Heart left ventricle (tissue), 16 donors: Measurements from ENCODE around the gene PSMG3. TPM values are rescaled to one million over a fixed set of nuclear protein-coding genes. Genes with fewer than 3 reads are reported as not detected.

ENCODE experiments used
- ATAC-seq, 4 donors: fragments of 200-7000 bp; cut with Tn5 transposase; one replicate each; pipeline ENCODE4 v1.9.1; 2020 to 2022; ENCODE audit warnings: moderate library complexity in 4 of 4, mild to moderate bottlenecking in 3 of 4, moderate number of reproducible peaks in 1 of 4
- DNase-seq, 5 donors: peaks; one replicate each; pipeline ENCODE4 v3.0.0-alpha.2; 2020
- H3K27ac ChIP-seq, 12 donors: fragments of 200-600 bp; sonication (generic) in 4 of 12; one replicate each; pipeline versions ENCODE4 v1.5.0 to v1.8.0; 2016 to 2022; ENCODE audit warnings: mild to moderate bottlenecking in 2 of 12
- H3K27me3 ChIP-seq, 9 donors: fragments of 200-600 bp; sonication (generic) in 2 of 9; one replicate each; pipeline versions ENCODE4 v1.5.1 to v1.8.0; 2016 to 2022; ENCODE audit warnings: mild to moderate bottlenecking in 3 of 9
- H3K36me3 ChIP-seq, 9 donors: fragments of 200-600 bp; sonication (generic) in 2 of 9; one replicate each; pipeline versions ENCODE4 v1.5.0 to v1.8.0; 2018 to 2022; ENCODE audit warnings: mild to moderate bottlenecking in 2 of 9
- H3K4me1 ChIP-seq, 12 donors: fragments of 200-600 bp; sonication (generic) in 4 of 12; one replicate each; pipeline versions ENCODE4 v1.5.0 to v1.8.0; 2016 to 2022; ENCODE audit warnings: mild to moderate bottlenecking in 3 of 12
- H3K4me3 ChIP-seq, 12 donors: fragments of 200-600 bp; sonication (generic) in 4 of 12; one replicate each; pipeline versions ENCODE4 v1.5.0 to v1.8.0; 2017 to 2022; ENCODE audit warnings: mild to moderate bottlenecking in 9 of 12, moderate library complexity in 4 of 12
- H3K9me3 ChIP-seq, 12 donors: fragments of 200-600 bp; sonication (generic) in 4 of 12; one replicate each; pipeline versions ENCODE4 v1.5.0 to v1.8.0; 2016 to 2022; ENCODE audit warnings: mild to moderate bottlenecking in 1 of 12
- CTCF ChIP-seq, 12 donors: fragments of 200-600 bp; sonication (generic) in 4 of 12; IDR thresholded peaks; one replicate each; pipeline versions ENCODE4 v1.5.0 to v1.8.0; 2018 to 2022; ENCODE audit warnings: antibody characterized with exemption in 12 of 12, mild to moderate bottlenecking in 5 of 12
- POLR2A ChIP-seq, 2 donors: fragments of 450-650 bp; IDR thresholded peaks; one replicate each; pipeline ENCODE4 v1.6.1; 2017; ENCODE audit warnings: antibody characterized with exemption in 2 of 2, mild to moderate bottlenecking in 2 of 2, moderate library complexity in 2 of 2
- WGBS, 4 donors: extraction: QIAGEN DNeasy Blood & Tissue Kit in 2 of 4; methylation state at CpG; one replicate each; pipeline versions ENCODE4 v1.1.5 to v1.1.7; 2013 to 2018; 5-methylcytosine and 5-hydroxymethylcytosine counted together
- intact Hi-C, 10 donors: fragments of 100-400 bp; cut with DNase I; formaldehyde crosslinking; loops; one replicate each; pipeline versions ENCODE4 v1.11.1 to v1.14.2; 2022
- polyA plus RNA-seq, 2 donors: library from polyadenylated mRNA; stranded (reverse); fragments of 200-250 nt; gene quantifications; one replicate each; pipeline ENCODE4 v1.2.3, GENCODE V29; 2013
- total RNA-seq, 9 donors: library from RNA; depleted of rRNA in 2 of 9; stranded (reverse); fragments of >200 nt in 2 of 9; fragmentation: NEBNext Ultra II Directional in 3 of 9; extraction: Animal tissue kit (Norgen Biotek cat#: 25700) in 3 of 9; gene quantifications; one replicate each; pipeline versions ENCODE4 v1.1.0 to v1.2.4, GENCODE V29; 2016 to 2023
- donor health status: ischemic (EF 13 %, LVEDD 7.1; RV severe dilation, severe dysfunction).
- donor health status: healthy with polysubstance abuse.
- donor health status: DM: no; HTN: yes; CAD: no.
- donor health status: DM: no; HTN: no; CAD: no.
- donor health status: ischemic (EF 25% LVEDD 6.9; RV normal size, moderate dysfunction).
- donor health status: ischemic (EF 25% LVEDD 5.7; RV mildly dilated, moderate dysfunction).
- donor health status: healthy.
- donor health status: DM: yes; HTN: yes; CAD: no.
- donor health status: ischemic (EF 35%, LVEDD 5.7; RV mildly dilated, moderate dysfunction).
- donor health status: nonischemic (EF 11% LVEDD 7.7; RV severe dilation, severe dysfunction).
- donor health status: DM: yes; HTN: yes; CAD: no.
- donor health status: PGD.
- donor health status: ischemic (EF 29% LVEDD 5.4; RV normal size, mild dysfunction).
- donor health status: nonischemic (EF 23%, LVEDD 6.1; RV moderate dilation, normal function).

Gene PSMG3
- total and polyA plus RNA-seq, 11 donors: 7.3 to 36.5 (median 13.8) TPM

- intact Hi-C loops: loop anchor here in 1 of 10 donors (5.0 kb wide), 1 partner anchor 37 kb away; the partner anchor contains the start of gene MAFK
- TF ChIP-seq POLR2A (IDR thresholded peaks at IDR 0.05) (no peak), CTCF (IDR thresholded peaks at IDR 0.05) (no peak)
- Histone ChIP-seq H3K27me3 (no peaks in the 10 kb centered on the region), H3K4me3 (peak overlapping the region; percentile 49 to 98 (median 81)), H3K9me3 (no peaks in the 10 kb centered on the region), H3K4me1 (peaks cover 3 to 42% (median 26%) of the 10 kb centered on the region in 12 donors), H3K36me3 (peaks cover 0 to 29% (median 22%) of the 10 kb centered on the region in 9 donors), H3K27ac (peak overlapping the region; percentile 82 to 99 (median 94))
- 28 to 31% (median 29%) methylated on average over 27 of the region's 27 CpGs for WGBS, 4 donors
- DNase-seq (no peak), ATAC-seq (peak in 1 of 4 donors; percentile 4)
These were observed 396 bp downstream of the PSMG3 start for GRCh38 chr7:1569440-1569832.

- no peak for ATAC-seq
- DNase-seq: no peak
- H3K9me3 ChIP-seq: no peaks in the 10 kb centered on the region
- H3K4me3 ChIP-seq: peak overlapping the region; percentile 49 to 98 (median 81)
- peak overlapping the region in 6 of 12 donors; percentile 16 to 99 (median 97) for H3K27ac ChIP-seq
- peaks cover 3 to 42% (median 26%) of the 10 kb centered on the region in 12 donors for H3K4me1 ChIP-seq
- intact Hi-C loops: loop anchor here in 1 of 10 donors (5.0 kb wide), 1 partner anchor 37 kb away; the partner anchor contains the start of gene MAFK
- peaks cover 0 to 29% (median 22%) of the 10 kb centered on the region in 9 donors for H3K36me3 ChIP-seq
- 87 to 91% (median 89%) methylated on average over 13 of the region's 13 CpGs for WGBS, 4 donors
- TF ChIP-seq POLR2A (IDR thresholded peaks at IDR 0.05): no peak
- no peak for TF ChIP-seq CTCF (IDR thresholded peaks at IDR 0.05)
- no peaks in the 10 kb centered on the region for H3K27me3 ChIP-seq
These were observed 816 bp downstream of the PSMG3 start for GRCh38 chr7:1569016-1569415.

GRCh38 chr7:1567896-1568510, 1.8 kb downstream of the PSMG3 start:
- intact Hi-C loops: loop anchor here in 1 of 10 donors (5.0 kb wide), 1 partner anchor 36 kb away; the partner anchor contains the start of gene MAFK
- no peak for TF ChIP-seq CTCF (IDR thresholded peaks at IDR 0.05)
- no peak for TF ChIP-seq POLR2A (IDR thresholded peaks at IDR 0.05)

GRCh38 chr7:1567049-1567771, 2.6 kb downstream of the PSMG3 start:
- Histone ChIP-seq H3K9me3 (no peaks in the 10 kb centered on the region), H3K4me1 (peaks cover 3 to 36% (median 26%) of the 10 kb centered on the region in 12 donors), H3K27ac (no peak overlapping the region), H3K36me3 (peaks cover 0 to 29% (median 22%) of the 10 kb centered on the region in 9 donors), H3K27me3 (no peaks in the 10 kb centered on the region), H3K4me3 (no peak overlapping the region)
- DNase-seq: no peak
- ATAC-seq: no peak
- intact Hi-C loops: loop anchor here in 1 of 10 donors (5.0 kb wide), 1 partner anchor 35 kb away; the partner anchor contains the start of gene MAFK
- TF ChIP-seq CTCF (IDR thresholded peaks at IDR 0.05) (no peak), POLR2A (IDR thresholded peaks at IDR 0.05) (no peak)
- WGBS, 4 donors: 80 to 85% (median 82%) methylated on average over 24 to 26 of the region's 26 CpGs

More at GRCh38 chr7:1567896-1568510, 1.8 kb downstream of the PSMG3 start:
- no peak for DNase-seq
- H3K4me3 ChIP-seq: no peak overlapping the region
- H3K4me1 ChIP-seq: peaks cover 3 to 42% (median 26%) of the 10 kb centered on the region in 12 donors
- no peaks in the 10 kb centered on the region for H3K9me3 ChIP-seq
- WGBS, 4 donors: 90 to 95% (median 91%) methylated on average over 17 of the region's 17 CpGs
- H3K27ac ChIP-seq: no peak overlapping the region
- no peak for ATAC-seq
- H3K27me3 ChIP-seq: no peaks in the 10 kb centered on the region
- peaks cover 0 to 29% (median 22%) of the 10 kb centered on the region in 9 donors for H3K36me3 ChIP-seq
